T-helper 17 cell (primary cell): Measurements from ENCODE around the gene BET1. TPM values are rescaled to one million over a fixed set of nuclear protein-coding genes. Genes with fewer than 3 reads are reported as not detected.

ENCODE experiments used
- total RNA-seq, 4 donors: library from RNA in 2 of 4; stranded (reverse) in 2 of 4; gene quantifications; one replicate each; pipeline ENCODE4 v1.2.3 and lab custom pipeline; 2022 to 2026

Gene BET1
- total RNA-seq, 2 donors from 2014 or later, result 12.3 to 18.0 TPM

Other genes starting within 250 kb of the BET1 start
- 1 to 10 TPM; 1.4 to 1.5 TPM for gene TFPI2, start 113.6 kb downstream of the BET1 start, total RNA-seq
- gene GNGT1, start 97.8 kb downstream of the BET1 start, total RNA-seq, result not detected
- 10 to 100 TPM in 1 of 2 donors, under 1 TPM in 1; 0.85 to 24.5 TPM for gene GNG11, start 82.6 kb downstream of the BET1 start, total RNA-seq